NCI-H2227 (cell line): ENCODE measurements around the gene RELT.
A peak's percentile ranks its signal among the peaks of the same experiment; 100 is the strongest.

Source experiments
- DNase-seq: peaks from one replicate; lab custom pipeline; 2025; ENCODE audit not compliant: unreplicated experiment; lab: John Stamatoyannopoulos, UW

The RELT gene

DNA sequence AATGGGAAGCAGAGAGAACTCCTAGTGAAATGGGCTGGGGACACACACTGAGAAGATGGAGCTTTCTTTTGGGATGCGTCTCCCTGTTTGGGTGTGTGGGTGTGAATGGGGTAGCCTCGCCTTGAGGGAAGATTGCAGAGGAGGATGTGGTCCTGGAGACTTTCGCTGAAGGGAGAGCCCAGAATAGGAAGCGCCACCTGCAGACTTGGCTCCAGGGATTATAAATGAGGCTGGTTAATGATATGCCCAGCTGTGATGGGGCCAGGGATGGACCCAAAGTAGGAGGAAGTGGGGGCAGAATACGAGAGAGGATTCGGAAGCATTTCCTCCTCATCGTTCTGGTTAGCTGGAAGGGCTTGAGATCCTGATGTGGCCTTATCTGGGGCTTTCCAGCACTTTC lies 13.7 kb downstream of the RELT start:
- DNase-seq, result no peak

DNA sequence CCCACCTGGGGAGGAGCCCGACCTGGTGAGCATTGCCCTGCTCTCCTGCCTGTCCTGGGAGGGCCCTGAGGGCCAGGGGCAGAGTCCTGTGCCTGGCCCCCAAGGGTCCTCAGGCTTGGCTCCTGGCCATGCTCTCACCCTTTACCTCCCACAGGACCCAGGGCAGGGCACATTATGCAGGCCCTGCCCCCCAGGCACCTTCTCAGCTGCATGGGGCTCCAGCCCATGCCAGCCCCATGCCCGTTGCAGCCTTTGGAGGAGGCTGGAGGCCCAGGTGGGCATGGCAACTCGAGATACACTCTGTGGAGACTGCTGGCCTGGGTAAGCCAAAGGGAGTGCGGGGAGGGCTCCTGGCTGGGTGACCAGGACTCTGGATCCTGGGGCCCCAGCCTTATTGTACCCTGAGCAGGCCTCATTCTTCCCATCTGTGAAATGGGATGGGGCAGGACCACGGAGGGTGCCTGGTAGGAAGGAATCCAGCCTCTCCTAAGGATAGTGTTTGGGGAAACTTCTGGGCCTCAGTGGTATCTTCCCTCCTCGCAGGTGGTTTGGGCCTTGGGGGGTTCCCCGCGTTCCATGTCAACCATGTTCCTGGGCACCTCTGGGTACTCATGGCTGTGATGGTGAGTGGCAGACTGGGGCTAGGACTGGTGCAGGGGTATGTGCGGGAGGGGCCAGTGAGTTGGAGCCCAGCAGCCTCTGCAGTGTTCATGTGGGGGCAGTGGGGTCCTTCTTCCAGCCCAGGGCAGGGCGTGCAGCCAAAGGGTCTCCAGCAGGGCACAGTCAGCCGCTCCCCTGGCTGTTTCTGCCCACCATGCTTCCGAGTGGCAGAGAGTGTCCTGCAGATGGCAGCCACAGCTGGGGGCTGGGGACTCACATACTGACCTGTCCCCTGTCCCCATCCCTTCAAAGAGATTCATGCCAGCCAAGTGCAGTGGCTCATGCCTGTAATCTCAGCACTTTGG lies 14.7 kb downstream of the RELT start:
- no peak for DNase-seq

DNA sequence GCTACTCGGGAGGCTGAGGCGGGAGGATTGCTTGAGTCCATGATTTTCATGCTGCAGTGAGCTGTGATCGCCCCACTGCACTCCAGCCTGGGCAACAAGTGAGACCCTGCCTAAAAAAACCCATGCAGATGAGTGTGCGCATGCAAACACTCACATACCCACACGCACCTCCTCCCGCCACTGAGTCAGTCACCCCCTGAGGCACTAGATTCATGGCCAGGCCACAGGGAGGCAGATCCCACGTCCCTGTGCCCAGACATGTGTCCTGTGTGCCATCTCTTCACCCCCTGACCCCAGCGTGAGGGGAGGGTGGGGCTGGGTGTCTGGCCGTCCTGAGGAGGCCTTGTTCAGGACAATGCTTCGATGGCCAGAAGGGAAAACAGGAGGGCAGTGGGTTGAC lies 15.5 kb downstream of the RELT start:
- DNase-seq, result no peak

DNA sequence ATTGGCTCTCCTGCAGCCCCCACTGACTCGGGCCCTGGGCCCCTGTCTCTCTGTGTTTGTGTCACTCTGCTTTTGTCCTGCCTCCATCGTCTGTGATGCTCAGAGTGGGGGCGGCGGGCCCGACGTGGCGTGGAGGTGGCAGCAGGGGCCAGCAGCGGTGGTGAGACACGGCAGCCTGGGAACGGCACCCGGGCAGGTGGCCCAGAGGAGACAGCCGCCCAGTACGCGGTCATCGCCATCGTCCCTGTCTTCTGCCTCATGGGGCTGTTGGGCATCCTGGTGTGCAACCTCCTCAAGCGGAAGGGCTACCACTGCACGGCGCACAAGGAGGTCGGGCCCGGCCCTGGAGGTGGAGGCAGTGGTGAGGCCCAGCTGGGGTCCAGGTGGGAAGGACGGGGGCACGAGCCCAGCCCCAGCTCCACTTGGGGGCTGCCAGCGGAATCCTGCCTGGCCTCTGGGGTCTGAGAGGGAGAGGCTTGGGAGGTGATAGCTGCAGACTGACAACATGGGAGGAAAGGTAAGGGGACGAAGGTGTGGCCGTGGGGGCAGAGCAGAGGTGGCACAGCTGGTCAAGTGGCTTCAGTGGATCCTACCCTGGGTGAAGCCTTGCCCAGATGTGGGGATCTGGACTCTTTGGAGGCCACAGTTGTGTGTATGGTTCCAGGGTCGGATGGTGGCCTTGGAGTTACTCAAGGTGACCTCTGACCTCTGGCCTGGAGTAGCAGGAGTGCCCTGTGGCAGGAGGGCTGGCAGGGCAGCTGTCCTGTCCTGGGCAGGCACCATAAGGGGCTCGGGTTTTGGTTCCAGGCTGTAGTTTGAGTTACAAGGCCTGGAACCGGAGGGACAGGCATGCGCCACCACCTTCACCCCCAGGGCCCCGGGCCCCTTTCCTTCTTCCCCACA lies 16.2 kb downstream of the RELT start:
- DNase-seq, result no peak

DNA sequence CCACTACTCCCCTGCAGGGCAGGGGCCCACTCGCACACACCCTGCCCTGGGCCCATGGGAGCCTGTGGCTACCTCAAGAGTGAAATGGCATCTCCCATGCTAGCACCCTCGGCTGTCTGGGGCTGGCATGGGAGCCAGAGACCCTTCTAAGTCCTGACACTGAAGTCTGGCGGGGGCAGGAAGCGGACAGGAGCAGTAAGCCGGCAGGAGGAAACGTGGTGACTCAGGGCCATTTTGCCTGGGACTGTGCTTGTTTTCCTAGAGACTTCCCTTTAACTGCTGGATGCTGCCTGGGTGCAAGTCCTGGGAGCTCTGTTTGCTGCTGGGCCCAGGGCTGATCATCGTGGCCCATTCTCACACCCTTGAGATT lies 16.8 kb downstream of the RELT start:
- no peak for DNase-seq

DNA sequence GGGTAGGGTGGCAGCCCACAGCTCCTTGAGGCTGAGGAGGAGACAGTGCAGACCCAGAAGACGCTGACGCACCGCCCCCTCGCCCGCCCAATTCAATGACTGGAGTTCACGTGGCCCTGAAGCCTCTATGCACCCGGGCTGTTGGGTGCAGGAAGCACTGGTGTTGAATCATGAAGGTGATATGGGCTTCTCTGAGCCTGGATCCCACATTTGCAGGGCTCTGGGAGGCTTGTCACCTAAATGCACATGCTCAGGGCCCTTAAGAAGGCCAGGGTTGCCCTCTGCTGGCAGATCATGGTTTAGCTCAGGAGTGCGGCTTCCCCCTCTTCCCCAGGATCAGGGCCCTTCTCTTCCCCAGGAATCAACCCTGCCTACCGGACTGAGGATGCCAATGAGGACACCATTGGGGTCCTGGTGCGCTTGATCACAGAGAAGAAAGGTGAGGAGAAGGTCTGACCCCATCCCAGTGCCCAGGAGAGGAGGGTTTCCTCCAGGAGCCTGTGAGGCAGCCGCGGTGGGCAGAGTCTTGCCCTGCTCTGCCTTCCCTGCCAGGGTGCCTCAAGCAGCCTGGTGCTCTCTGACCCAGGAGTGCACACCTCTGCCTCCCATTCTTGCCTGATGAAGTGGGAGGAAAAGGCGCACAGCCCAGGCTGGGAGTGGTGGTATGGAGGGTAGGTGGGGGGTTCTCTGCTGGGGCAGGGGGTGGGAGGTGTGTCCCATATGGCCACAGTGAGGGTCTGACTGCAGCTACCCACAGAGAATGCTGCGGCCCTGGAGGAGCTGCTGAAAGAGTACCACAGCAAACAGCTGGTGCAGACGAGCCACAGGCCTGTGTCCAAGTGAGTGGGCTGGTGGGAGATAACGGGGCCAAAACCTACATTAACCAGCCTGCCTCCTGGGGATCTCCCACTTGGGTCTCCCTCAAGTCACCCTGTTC lies 17.5 kb downstream of the RELT start:
- peak; percentile 81 for DNase-seq

DNA sequence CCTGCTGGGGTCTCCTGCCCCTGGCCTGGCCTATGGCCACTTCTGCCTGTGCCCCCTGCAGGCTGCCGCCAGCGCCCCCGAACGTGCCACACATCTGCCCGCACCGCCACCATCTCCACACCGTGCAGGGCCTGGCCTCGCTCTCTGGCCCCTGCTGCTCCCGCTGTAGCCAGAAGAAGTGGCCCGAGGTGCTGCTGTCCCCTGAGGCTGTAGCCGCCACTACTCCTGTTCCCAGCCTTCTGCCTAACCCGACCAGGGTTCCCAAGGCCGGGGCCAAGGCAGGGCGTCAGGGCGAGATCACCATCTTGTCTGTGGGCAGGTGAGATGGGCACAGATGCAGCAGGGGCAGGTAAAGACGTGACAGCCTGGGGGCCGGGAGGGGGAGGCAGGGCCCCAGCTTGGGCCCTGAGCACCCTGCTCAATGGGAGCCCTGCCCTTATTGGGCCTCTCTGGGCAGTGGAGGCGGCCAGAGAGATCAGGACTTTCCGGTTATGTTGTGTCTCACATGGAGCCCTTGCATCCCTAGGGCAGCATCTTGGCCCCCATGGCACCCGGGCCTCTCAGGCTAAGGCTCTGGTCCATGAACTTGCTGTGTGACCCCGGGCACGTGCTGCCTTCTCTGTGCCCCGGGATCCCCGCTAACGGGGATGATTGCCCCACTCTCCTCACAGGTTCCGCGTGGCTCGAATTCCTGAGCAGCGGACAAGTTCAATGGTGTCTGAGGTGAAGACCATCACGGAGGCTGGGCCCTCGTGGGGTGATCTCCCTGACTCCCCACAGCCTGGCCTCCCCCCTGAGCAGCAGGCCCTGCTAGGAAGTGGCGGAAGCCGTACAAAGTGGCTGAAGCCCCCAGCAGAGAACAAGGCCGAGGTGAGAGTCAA lies 18.5 kb downstream of the RELT start:
- no peak for DNase-seq

DNA sequence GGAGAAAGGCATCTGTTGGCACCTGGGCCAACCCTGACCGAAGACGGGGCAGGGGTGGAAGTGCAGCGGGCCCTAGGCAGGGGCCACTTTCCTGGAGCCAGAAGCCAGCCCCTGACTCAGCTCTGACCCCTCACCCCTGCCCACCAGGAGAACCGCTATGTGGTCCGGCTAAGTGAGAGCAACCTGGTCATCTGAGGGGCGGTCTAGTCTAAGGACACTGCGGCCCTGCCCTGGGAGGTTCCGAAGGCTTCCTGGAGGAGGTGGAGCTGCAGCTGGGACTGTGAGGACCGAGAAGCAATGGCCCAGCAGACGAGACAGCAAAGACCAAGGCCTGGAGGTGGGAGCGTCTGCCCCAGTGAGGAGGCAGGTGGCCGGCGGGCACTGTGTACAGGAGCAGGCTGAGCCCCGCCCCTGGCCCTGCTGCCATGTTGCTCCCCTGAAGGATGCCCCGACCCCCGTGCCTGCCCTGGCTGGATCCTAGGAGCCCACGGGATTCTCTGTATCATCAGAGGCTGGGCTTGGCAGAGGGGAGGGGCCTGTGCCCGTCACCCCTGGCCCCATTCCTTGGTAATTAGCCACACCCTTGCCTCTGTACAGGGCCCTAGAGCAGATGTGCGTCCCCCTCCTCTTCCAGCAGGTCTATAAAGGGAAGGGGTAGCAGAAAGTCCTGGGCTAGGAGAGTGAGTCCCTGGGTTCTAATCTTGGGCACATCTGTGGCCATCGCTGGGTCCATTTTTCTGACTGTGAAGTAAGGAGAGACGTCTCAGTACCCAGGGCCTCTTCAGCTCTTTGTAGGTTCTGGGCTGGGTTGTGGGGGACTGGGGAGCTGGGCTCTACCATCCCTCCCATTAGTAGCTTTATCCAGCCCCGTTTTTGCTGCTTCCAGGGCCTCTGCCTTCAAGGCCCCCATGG lies 19.4 kb downstream of the RELT start:
- DNase-seq, result no peak

DNA sequence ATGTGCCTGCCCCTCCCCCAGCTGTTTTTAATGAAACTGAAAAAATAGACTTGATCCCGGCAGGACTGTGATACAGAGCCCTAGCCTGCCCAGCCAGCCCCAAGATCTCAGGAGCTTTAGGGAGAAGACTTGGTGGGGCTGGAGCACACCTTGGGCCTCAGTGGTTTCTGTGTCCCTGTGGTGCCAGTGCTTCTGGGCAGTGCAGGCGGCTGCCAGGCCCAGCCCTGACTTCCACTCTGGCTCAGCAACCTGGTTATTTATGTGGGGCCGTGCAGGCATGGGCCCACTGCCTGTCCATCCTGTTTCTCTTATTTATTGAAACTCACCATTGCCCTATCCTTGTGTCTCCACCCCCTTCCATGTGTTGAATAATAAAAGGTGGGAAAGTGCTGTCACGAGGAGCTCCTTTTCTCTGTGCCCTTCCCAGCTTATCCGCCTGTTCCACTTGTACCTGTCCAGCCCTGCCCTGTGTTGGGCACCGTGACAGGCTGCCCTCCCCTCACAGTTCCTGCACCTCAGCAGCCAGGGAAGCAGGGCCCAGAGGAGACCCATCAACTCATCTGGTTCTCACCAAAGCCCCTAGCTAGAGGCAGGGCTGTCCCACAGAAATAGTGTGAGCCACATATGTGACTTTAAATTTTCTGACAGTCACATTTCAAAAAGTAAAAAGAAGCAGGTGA lies 20.2 kb downstream of the RELT start:
- no peak for DNase-seq

DNA sequence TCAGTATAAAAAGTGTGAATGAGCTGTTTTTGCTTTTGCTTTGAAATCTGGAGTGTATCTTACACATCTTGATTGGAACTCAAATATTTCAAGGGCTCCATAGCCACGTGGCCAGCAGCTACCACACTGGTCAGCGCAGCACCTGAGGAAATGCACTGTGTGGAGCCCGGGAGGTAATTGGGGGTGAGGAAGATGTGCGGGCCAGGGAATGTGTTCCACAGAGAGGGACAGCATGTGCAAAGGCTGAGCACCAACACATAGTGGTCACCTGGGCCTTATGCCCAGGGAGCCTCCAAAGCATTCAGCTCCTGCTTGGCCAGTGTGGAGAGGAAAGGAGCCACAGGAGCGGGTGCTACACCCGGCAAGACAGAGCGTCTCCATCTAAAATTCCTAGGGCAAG lies 20.8 kb downstream of the RELT start:
- DNase-seq, result no peak

DNA sequence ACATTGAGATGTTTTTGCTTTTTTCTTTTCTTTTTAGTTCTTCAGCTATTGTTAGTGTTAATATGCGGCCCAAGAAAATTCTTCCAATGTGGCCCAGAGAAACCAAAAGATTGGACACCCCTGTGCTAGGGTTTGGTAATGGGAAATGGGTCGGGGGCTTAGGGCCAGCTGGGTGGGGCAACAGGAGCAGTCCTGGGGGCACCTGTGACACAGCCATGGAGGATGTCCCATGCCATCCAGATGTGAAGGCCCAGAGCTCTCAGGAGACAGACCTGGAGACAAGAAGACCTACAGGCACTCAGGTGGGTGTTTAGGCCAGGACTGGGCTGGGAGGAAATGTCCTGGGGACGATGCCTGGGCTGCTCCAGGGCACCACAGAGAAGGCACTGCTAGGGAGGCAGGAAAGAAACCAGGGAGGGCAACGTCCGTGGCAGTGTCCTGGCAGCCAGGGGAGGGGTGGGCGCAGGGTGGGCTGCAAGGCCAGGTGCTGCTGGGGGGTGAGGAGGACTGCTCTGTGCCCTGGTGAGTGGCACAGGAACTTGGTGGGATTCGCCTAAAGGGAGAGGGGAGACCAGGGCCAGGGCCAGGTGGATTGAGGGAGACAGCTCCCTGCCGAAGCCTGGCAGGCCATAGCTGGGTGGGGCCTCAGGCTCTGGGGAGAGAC lies 21.4 kb downstream of the RELT start:
- DNase-seq, result no peak

DNA sequence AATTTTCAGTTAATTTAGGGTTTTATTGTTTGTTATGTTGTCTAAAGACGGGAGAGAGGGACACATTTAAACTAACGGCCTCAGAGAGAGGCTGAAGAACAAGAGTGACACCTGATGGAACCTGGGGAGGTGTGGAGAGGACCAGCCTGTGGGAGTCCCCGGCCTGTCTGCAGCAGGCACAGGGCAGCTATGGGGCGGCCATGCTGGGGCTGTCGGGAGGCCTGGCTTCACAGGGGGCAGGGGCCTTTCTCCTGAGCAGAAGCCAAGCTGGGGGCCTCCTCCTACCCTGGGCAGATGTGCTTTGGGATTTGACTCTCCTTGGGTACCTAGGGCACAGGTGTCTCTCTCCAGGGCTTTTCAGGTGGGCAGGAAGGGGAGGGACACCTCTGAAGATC lies 21.9 kb downstream of the RELT start:
- DNase-seq, result no peak

DNA sequence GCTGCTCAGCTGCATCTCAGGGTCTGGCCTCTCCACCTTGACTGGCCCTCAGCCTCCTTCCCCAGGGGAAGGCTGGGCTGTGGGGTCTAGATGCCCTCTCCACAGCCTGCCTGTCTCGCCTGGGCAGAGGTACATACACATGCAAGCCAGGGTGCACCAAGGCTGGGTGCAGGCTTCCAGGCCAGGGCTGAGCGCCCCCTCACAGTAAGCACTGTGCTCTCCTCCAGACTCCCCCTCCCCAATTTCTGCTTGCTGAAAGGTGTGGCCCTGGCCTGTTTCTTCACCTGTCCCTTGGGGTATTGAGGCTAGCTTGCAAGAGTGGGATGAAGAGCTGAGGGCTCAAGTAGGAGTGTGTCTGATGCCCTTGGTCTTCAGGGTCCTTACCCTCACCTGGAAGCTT lies 22.5 kb downstream of the RELT start:
- DNase-seq, result no peak

DNA sequence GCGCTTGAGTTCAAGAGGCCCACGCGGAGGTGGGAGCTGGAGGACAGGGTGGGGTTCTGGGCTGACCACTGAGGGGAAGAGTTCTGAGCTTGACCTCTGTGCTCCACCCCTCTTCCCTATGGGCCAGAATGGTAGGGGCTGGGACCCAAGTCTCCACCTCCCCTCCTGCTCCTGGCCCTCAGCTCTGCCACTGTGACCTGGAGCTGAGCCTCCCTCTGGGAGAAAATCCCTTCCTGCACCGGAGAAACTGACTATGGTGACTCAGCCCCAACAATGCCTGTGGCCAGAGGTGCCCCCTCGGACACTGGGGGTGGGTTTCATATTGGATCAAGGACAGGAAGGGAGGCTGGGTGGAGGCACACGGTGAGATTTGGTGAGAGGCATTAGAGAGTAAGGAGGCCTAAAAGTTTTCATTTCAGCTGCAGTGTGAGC lies 23.0 kb downstream of the RELT start:
- no peak for DNase-seq

DNA sequence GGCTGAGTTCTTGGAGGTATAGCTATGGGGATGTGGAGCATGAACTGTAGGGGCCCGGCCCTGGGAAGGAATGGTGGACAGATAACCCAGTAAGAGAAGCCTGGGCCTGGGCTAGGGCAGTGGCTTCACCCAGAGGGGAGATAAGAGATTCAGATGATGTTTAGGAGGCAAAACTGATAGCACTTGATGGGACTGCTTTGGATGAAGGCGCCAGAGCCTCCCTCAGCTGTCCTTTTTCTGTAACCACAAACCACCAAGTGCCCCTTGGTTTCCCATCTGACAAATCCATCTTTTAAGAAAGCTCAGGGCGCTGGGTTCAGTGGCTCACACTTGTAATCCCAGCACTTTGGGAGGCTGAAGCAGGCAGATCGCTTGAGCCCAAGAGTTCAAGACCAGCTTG lies 23.4 kb downstream of the RELT start:
- no peak for DNase-seq

DNA sequence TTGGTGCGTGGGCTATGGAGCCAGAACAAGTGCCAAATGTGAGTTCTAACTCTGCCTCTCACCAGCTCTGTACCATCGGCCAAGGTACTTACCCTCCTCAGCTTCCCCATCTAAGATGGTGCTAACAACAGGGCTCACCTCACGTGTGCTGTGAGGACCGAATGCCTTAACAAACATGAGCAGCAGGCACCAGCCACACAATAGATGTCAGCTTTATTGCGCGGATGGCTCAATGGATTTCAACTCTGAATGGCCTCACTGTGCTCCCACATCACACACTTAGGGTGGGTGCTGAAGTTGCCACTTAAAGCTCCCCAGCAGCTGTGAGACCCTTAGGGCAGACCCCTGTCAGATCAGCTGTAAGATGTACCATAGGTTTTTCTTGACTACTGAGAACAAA lies 24.1 kb downstream of the RELT start:
- no peak for DNase-seq

DNA sequence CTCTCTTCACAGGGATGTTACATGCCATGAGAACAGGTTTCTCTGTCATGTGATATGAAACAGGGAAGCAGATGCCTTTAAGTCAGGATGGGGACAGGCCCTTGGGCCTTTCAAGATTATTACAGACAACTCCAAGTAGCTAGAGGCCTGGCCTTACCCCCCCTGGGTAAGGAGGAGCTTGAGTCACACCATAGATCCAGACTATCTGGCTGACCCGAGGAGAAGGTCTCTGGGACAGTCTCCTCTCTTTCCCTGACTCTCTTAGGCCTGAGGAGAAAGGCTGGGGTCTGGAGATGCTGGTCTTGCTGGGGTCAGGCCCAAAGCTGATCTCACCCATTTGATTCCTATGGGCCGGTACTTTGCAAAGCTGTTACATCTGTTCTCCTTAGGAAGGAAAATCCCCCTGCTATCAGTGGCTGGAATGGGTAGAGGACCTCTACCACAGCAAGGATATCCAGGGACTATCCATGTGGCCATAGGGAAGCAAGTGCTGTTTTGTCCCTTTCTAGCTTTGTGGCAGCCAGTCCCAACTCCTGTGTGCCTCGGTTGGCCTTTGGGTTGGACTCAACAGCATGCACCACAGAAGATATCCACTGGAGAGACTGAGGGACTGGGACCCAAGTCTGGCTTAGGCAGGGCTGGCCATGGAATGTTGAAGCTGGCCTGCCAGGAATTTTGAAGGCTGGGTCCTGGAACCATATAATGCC lies 25.2 kb downstream of the RELT start:
- DNase-seq, result no peak
